Parathyroid adenoma (tissue), 2 donors: Measurements from ENCODE around the gene MOV10.

Experiments
- H2AFZ ChIP-seq: fragments of 300-600 bp; sonication (generic); one replicate; pipeline ENCODE4 v1.7.0; 2017; ENCODE audit warnings: antibody characterized with exemption, mild to moderate bottlenecking
- H3K27ac ChIP-seq: fragments of 300-600 bp; sonication (generic); one replicate; pipeline ENCODE4 v1.7.0; 2017
- H3K27me3 ChIP-seq: fragments of 300-600 bp; sonication (generic); one replicate; pipeline ENCODE4 v1.7.0; 2017; ENCODE audit warnings: low read length; ENCODE audit not compliant: control insufficient read depth, insufficient read depth
- H3K36me3 ChIP-seq: fragments of 300-600 bp; sonication (generic); one replicate; pipeline ENCODE4 v1.7.0; 2017; ENCODE audit warnings: low read length; ENCODE audit not compliant: control insufficient read depth, insufficient read depth
- H3K4me1 ChIP-seq: fragments of 300-600 bp; sonication (generic); one replicate; pipeline ENCODE4 v1.7.0; 2017; ENCODE audit warnings: control low read depth
- H3K4me2 ChIP-seq: fragments of 300-600 bp; sonication (generic); one replicate; pipeline ENCODE4 v1.7.0; 2017; ENCODE audit warnings: low read length
- H3K4me3 ChIP-seq: fragments of 300-600 bp; sonication (generic); one replicate; pipeline ENCODE4 v1.7.0; 2017; ENCODE audit warnings: low read depth, low read length
- H3K79me2 ChIP-seq: fragments of 300-600 bp; sonication (generic); one replicate; pipeline ENCODE4 v1.7.0; 2017; ENCODE audit warnings: control low read depth
- H3K9ac ChIP-seq: fragments of 300-600 bp; sonication (generic); one replicate; pipeline ENCODE4 v1.7.0; 2017; ENCODE audit warnings: mild to moderate bottlenecking
- H3K9me3 ChIP-seq: fragments of 300-600 bp; sonication (generic); one replicate; pipeline ENCODE4 v1.7.0; 2017; ENCODE audit warnings: low read length; ENCODE audit not compliant: control insufficient read depth
- CTCF ChIP-seq: fragments of 300-600 bp; sonication (generic); IDR thresholded peaks from one replicate; pipeline ENCODE4 v1.7.0; 2017; ENCODE audit warnings: antibody characterized with exemption, mild to moderate bottlenecking
- donor health status: primary hyperparathyroidism.

MOV10 gene

GRCh38 chr1:112701227-112702066, 27.0 kb downstream of the MOV10 start:
- no peaks in the 10 kb centered on the region for H3K36me3 ChIP-seq
- H3K4me1 ChIP-seq: peaks cover 44% of the 10 kb centered on the region
- H3K9me3 ChIP-seq: no peaks in the 10 kb centered on the region
- H3K27me3 ChIP-seq: no peaks in the 10 kb centered on the region
- no peak for TF ChIP-seq CTCF
- H3K4me2 ChIP-seq: peak overlapping the region; percentile 25
- peaks cover under 1% of the 10 kb centered on the region for H3K79me2 ChIP-seq
- H3K9ac ChIP-seq: no peak overlapping the region
- H2AFZ ChIP-seq: no peak overlapping the region
- peak overlapping the region; percentile 13 for H3K4me3 ChIP-seq
- H3K27ac ChIP-seq: peak overlapping the region; percentile 98

- H3K4me2 ChIP-seq: no peak overlapping the region
- H3K9ac ChIP-seq: no peak overlapping the region
- no peak overlapping the region for H2AFZ ChIP-seq
- no peak for TF ChIP-seq CTCF
- peaks cover 2% of the 10 kb centered on the region for H3K79me2 ChIP-seq
- H3K36me3 ChIP-seq: no peaks in the 10 kb centered on the region
- no peaks in the 10 kb centered on the region for H3K27me3 ChIP-seq
- H3K9me3 ChIP-seq: no peaks in the 10 kb centered on the region
- H3K27ac ChIP-seq: peak overlapping the region; percentile 98
- no peak overlapping the region for H3K4me3 ChIP-seq
- H3K4me1 ChIP-seq: peaks cover 44% of the 10 kb centered on the region
These were observed 27.6 kb downstream of the MOV10 start for GRCh38 chr1:112702067-112702395.

GRCh38 chr1:112702420-112703261, 28.2 kb downstream of the MOV10 start:
- no peak overlapping the region for H3K4me3 ChIP-seq
- no peaks in the 10 kb centered on the region for H3K36me3 ChIP-seq
- H2AFZ ChIP-seq: no peak overlapping the region
- H3K9ac ChIP-seq: no peak overlapping the region
- no peaks in the 10 kb centered on the region for H3K9me3 ChIP-seq
- no peak for TF ChIP-seq CTCF
- peaks cover 46% of the 10 kb centered on the region for H3K4me1 ChIP-seq
- no peaks in the 10 kb centered on the region for H3K27me3 ChIP-seq
- peak overlapping the region; percentile 98 for H3K27ac ChIP-seq
- peaks cover 2% of the 10 kb centered on the region for H3K79me2 ChIP-seq
- peak overlapping the region; percentile 21 for H3K4me2 ChIP-seq

- no peak overlapping the region for H3K9ac ChIP-seq
These were observed 29.2 kb downstream of the MOV10 start for GRCh38 chr1:112703706-112704105.

More at GRCh38 chr1:112703706-112704105, 29.2 kb downstream of the MOV10 start:
- Histone ChIP-seq H3K79me2 (peaks cover 2% of the 10 kb centered on the region), H3K27me3 (no peaks in the 10 kb centered on the region), H2AFZ (no peak overlapping the region), H3K36me3 (no peaks in the 10 kb centered on the region), H3K9me3 (no peaks in the 10 kb centered on the region), H3K4me3 (peak overlapping the region; percentile 94), H3K4me2 (peak overlapping the region; percentile 95), H3K4me1 (peaks cover 49% of the 10 kb centered on the region), H3K27ac (peak overlapping the region; percentile 98)
- no peak for TF ChIP-seq CTCF
